Esophagus muscularis mucosa (tissue), 4 donors: ENCODE data around the gene HOMER2. TPM values are rescaled to one million over a fixed set of nuclear protein-coding genes. Genes with fewer than 3 reads are reported as not detected.

Experiments used
- DNase-seq: peaks from one replicate; pipeline ENCODE4 v3.0.0-alpha.2; 2017; ENCODE audit errors: extremely low spot score
- H3K27ac ChIP-seq, 4 donors: fragments of 200-600 bp; sonication (generic); replicated peaks in 1 of 4; 1 replicate in 3 of 4; 2 replicates in 1 of 4; pipeline ENCODE4 v1.5.1; 2016 to 2019; ENCODE audit warnings: mild to moderate bottlenecking in 1 of 4
- H3K27me3 ChIP-seq, 4 donors: fragments of 200-600 bp; sonication (generic); one replicate each; pipeline versions ENCODE4 v1.5.1 to v1.6.0; 2016 to 2019
- H3K36me3 ChIP-seq, 4 donors: fragments of 200-600 bp; sonication (generic); one replicate each; pipeline ENCODE4 v1.5.1; 2016 to 2019
- H3K4me1 ChIP-seq, 4 donors: fragments of 200-600 bp; sonication (generic); one replicate each; pipeline ENCODE4 v1.5.1; 2016 to 2019
- H3K4me3 ChIP-seq, 4 donors: fragments of 200-600 bp; sonication (generic); 1 replicate in 2 of 4; 2 replicates in 2 of 4; pipeline ENCODE4 v1.5.1; 2016 to 2019; ENCODE audit warnings: mild to moderate bottlenecking in 4 of 4, moderate library complexity in 1 of 4
- H3K9me3 ChIP-seq, 4 donors: fragments of 200-600 bp; sonication (generic); 1 replicate in 3 of 4; 2 replicates in 1 of 4; pipeline ENCODE4 v1.5.1; 2016 to 2019
- EP300 ChIP-seq: sonication (generic); formaldehyde crosslinking; IDR thresholded peaks from one replicate; pipeline ENCODE4 v1.6.1; 2017; ENCODE audit warnings: antibody characterized with exemption
- POLR2A ChIP-seq: fragments of 450-650 bp; IDR thresholded peaks from one replicate; pipeline ENCODE4 v1.6.1; 2017; ENCODE audit warnings: antibody characterized with exemption, moderate library complexity, mild to moderate bottlenecking, low read depth
- POLR2AphosphoS5 ChIP-seq, 2 donors: sonication (generic); formaldehyde crosslinking; IDR thresholded peaks; one replicate each; pipeline ENCODE4 v1.6.1; 2017; ENCODE audit warnings: antibody characterized with exemption in 2 of 2
- WGBS: methylation state at CpG from one replicate; pipeline ENCODE4 v1.1.5; 2018; 5-methylcytosine and 5-hydroxymethylcytosine counted together
- intact Hi-C: fragments of 100-400 bp; cut with DNase I; formaldehyde crosslinking; loops from one replicate; pipeline ENCODE4 v1.15.1; 2023
- total RNA-seq, 4 donors: library from RNA; depleted of rRNA; stranded (reverse); fragments of >200 nt; gene quantifications; one replicate each; pipeline versions ENCODE4 v1.1.0 to v1.2.1, GENCODE V29; 2016
- TF ChIP-seq, protein P1 (sequence below), 3 experiments: fragments of 200-600 bp in 2 of 3; fragments of 450-650 bp in 1 of 3; sonication (generic) in 2 of 3; IDR thresholded peaks; one replicate each; pipeline ENCODE4 v1.5.1; 2017 to 2019; ENCODE audit warnings: antibody characterized with exemption in 3 of 3, mild to moderate bottlenecking in 2 of 3, moderate library complexity in 1 of 3

The HOMER2 gene
- total RNA-seq, 4 donors from 2014 or later = 13.3 to 54.8 (median 25.8) TPM

DNA sequence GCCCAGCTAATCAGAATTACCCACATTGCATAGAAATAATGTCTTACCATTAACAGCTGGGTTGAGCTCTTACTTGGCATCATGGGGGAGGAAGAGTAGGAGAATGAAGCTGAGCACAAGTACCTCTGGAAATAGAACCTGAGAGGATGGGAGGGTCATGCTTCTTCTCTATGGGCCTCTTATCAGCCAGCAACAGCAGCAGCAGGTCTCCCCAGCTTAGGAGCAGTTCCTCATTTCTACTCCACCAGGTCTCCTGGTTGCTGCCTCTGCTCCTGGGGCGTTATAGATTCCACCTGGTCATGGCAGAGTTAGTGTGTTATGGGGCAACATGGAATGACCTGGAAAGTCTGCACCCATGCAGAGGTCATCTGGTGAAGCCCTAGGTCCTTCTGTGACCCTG lies 150.0 kb downstream of the HOMER2 start:
- no peaks in the 10 kb centered on the region for H3K4me1 ChIP-seq
- H3K27ac ChIP-seq = no peak overlapping the region
- no peak for DNase-seq
- TF ChIP-seq, protein P1, sequence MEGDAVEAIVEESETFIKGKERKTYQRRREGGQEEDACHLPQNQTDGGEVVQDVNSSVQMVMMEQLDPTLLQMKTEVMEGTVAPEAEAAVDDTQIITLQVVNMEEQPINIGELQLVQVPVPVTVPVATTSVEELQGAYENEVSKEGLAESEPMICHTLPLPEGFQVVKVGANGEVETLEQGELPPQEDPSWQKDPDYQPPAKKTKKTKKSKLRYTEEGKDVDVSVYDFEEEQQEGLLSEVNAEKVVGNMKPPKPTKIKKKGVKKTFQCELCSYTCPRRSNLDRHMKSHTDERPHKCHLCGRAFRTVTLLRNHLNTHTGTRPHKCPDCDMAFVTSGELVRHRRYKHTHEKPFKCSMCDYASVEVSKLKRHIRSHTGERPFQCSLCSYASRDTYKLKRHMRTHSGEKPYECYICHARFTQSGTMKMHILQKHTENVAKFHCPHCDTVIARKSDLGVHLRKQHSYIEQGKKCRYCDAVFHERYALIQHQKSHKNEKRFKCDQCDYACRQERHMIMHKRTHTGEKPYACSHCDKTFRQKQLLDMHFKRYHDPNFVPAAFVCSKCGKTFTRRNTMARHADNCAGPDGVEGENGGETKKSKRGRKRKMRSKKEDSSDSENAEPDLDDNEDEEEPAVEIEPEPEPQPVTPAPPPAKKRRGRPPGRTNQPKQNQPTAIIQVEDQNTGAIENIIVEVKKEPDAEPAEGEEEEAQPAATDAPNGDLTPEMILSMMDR (IDR thresholded peaks at IDR 0.05) = no peak
- no peak for TF ChIP-seq EP300
- no peak for TF ChIP-seq POLR2A
- TF ChIP-seq POLR2AphosphoS5 (IDR thresholded peaks at IDR 0.05) = no peak
- 100% methylated on average over 1 of the region's 1 CpG for WGBS
- H3K4me3 ChIP-seq = no peak overlapping the region
- intact Hi-C loops = no loop called here
- H3K27me3 ChIP-seq = no peaks in the 10 kb centered on the region
- no peaks in the 10 kb centered on the region for H3K36me3 ChIP-seq
- H3K9me3 ChIP-seq = no peaks in the 10 kb centered on the region

DNA sequence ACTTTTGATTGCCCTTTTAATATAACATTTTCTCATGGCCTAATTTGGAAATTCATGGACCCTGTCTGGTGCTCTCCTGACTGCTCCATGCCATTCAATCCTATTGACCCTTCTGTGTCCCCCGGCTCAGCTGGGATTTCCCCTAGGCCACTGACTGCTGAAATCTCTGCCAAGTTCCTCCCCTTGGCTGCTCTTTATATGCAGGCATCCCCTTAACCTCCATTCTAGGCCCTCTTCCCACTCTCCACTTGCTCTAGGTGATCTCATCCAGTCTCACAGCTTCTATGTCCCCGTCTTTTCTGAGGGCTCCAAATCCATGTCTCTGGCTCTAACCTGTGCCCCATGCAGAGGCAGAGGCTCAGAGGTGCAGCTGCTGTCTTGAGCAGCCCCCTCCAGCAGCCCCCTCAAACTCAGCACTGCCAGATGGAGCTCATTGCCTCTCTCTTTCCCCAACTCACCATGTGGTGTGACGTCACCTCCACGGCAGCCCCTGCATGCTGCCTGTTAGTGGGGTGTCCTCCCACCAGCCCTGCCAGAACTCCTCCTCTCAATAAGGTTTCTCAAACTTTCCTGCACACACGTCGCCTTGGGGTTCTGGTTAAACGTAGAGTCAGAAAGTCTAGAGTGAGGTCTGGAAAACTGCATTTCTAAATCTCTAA lies 153.2 kb downstream of the HOMER2 start:
- H3K27me3 ChIP-seq = no peaks in the 10 kb centered on the region
- no peaks in the 10 kb centered on the region for H3K9me3 ChIP-seq
- H3K4me1 ChIP-seq = no peaks in the 10 kb centered on the region
- no peak overlapping the region for H3K4me3 ChIP-seq
- H3K36me3 ChIP-seq = no peaks in the 10 kb centered on the region
- no peak overlapping the region for H3K27ac ChIP-seq
- DNase-seq = no peak
- intact Hi-C loops = no loop called here
- TF ChIP-seq POLR2AphosphoS5 (IDR thresholded peaks at IDR 0.05) = no peak
- no peak for TF ChIP-seq EP300
- no peak for TF ChIP-seq POLR2A
- TF ChIP-seq, protein P1 (IDR thresholded peaks at IDR 0.05) = no peak
- WGBS = 75% methylated on average over 7 of the region's 7 CpGs

Other genes with a start within 250 kb of the HOMER2 start
- gene AP3B2, start 242.8 kb downstream of the HOMER2 start, total RNA-seq = 1 to 10 TPM; 1.2 to 2.1 (median 1.7) TPM
- not detected for gene FSD2, start 146.7 kb downstream of the HOMER2 start, total RNA-seq
- 10 to 100 TPM in 3 of 4 donors, 1 to 10 TPM in 1; 9.6 to 17.4 (median 14.2) TPM for gene WHAMM, start 143.1 kb downstream of the HOMER2 start, total RNA-seq
- 10 to 100 TPM; 17.2 to 23.2 (median 19.8) TPM for gene RAMAC, start 33.5 kb upstream of the HOMER2 start, total RNA-seq
- 10 to 100 TPM in 1 of 4 donors, 1 to 10 TPM in 3; 7.0 to 11.8 (median 9.1) TPM for gene C15orf40, start 58.9 kb upstream of the HOMER2 start, total RNA-seq
- 10 to 100 TPM; 53.2 to 69.6 (median 64.2) TPM for gene BTBD1, start 114.5 kb upstream of the HOMER2 start, total RNA-seq
- 1 to 10 TPM; 5.8 to 7.8 (median 6.6) TPM for gene TM6SF1, start 154.9 kb upstream of the HOMER2 start, total RNA-seq